Activated T-cell treated with anti-CD3 and anti-CD28 coated beads, Interleukin-2, amount 50 U/mL, for 24 hours (primary cell): ENCODE data around the gene VCL.
A peak's percentile ranks its signal among the peaks of the same experiment; 100 is the strongest.
"Not testable (repeated sequence)": the region's sequence is repeated elsewhere in the genome, so short reads cannot be mapped to it uniquely, and the experiment has no call there.

Source experiments
- DNase-seq: peaks from one replicate; pipeline ENCODE4 v3.0.0-alpha.2; 2020
- H3K27ac Mint-ChIP-seq: 2 replicates; pipeline ENCODE4 v1.8.0; 2020; ENCODE audit warnings: mild to moderate bottlenecking, mixed read lengths
- H3K27me3 Mint-ChIP-seq: 2 replicates; pipeline ENCODE4 v1.8.0; 2020; ENCODE audit warnings: mixed read lengths
- H3K36me3 Mint-ChIP-seq: 2 replicates; pipeline ENCODE4 v1.8.0; 2020; ENCODE audit warnings: low read depth, mixed read lengths
- H3K4me1 Mint-ChIP-seq: 2 replicates; pipeline ENCODE4 v1.8.0; 2020; ENCODE audit warnings: low read depth, mixed read lengths
- H3K4me3 Mint-ChIP-seq: 2 replicates; pipeline ENCODE4 v1.8.0; 2020; ENCODE audit warnings: mild to moderate bottlenecking, moderate library complexity, mixed read lengths
- H3K9me3 Mint-ChIP-seq: 2 replicates; pipeline ENCODE4 v1.8.0; 2020; ENCODE audit warnings: mixed read lengths

Gene VCL

GRCh38 chr10:73983096-73984047, 14.5 kb upstream of the VCL start:
- Mint-ChIP-seq H3K9me3 (no peaks in the 10 kb centered on the region), H3K4me1 (peaks cover 7% of the 10 kb centered on the region), H3K4me3 (no peak overlapping the region), H3K27ac (no peak overlapping the region), H3K27me3 (no peaks in the 10 kb centered on the region), H3K36me3 (no peaks in the 10 kb centered on the region)
- DNase-seq = no peak

GRCh38 chr10:73989594-73990150, 8.2 kb upstream of the VCL start:
- Mint-ChIP-seq H3K27ac (no peak overlapping the region), H3K9me3 (peaks cover 5% of the 10 kb centered on the region), H3K4me1 (peaks cover 36% of the 10 kb centered on the region), H3K4me3 (no peak overlapping the region), H3K27me3 (no peaks in the 10 kb centered on the region), H3K36me3 (no peaks in the 10 kb centered on the region)
- no peak for DNase-seq

GRCh38 chr10:73991203-73991883, 6.6 kb upstream of the VCL start:
- H3K4me3 Mint-ChIP-seq = no peak overlapping the region
- peaks cover 5% of the 10 kb centered on the region for H3K9me3 Mint-ChIP-seq
- no peaks in the 10 kb centered on the region for H3K27me3 Mint-ChIP-seq
- H3K36me3 Mint-ChIP-seq = no peaks in the 10 kb centered on the region
- H3K4me1 Mint-ChIP-seq = peaks cover 38% of the 10 kb centered on the region
- DNase-seq = no peak
- H3K27ac Mint-ChIP-seq = peak overlapping the region; percentile 90

GRCh38 chr10:73991884-73992245, 6.1 kb upstream of the VCL start:
- Mint-ChIP-seq H3K27ac (peak overlapping the region; percentile 90), H3K9me3 (peaks cover 5% of the 10 kb centered on the region), H3K27me3 (no peaks in the 10 kb centered on the region), H3K36me3 (no peaks in the 10 kb centered on the region), H3K4me3 (no peak overlapping the region), H3K4me1 (peaks cover 38% of the 10 kb centered on the region)
- peak; percentile 64 for DNase-seq

GRCh38 chr10:73992899-73993788, 4.8 kb upstream of the VCL start:
- Mint-ChIP-seq H3K36me3 (peaks cover 4% of the 10 kb centered on the region), H3K4me1 (peaks cover 40% of the 10 kb centered on the region), H3K9me3 (peaks cover 5% of the 10 kb centered on the region), H3K27me3 (no peaks in the 10 kb centered on the region), H3K4me3 (no peak overlapping the region), H3K27ac (peak overlapping the region; percentile 63)
- DNase-seq = no peak

GRCh38 chr10:73995035-73995358, 2.9 kb upstream of the VCL start:
- no peak overlapping the region for H3K4me3 Mint-ChIP-seq
- peaks cover 5% of the 10 kb centered on the region for H3K9me3 Mint-ChIP-seq
- no peak for DNase-seq
- peaks cover 48% of the 10 kb centered on the region for H3K4me1 Mint-ChIP-seq
- peaks cover 12% of the 10 kb centered on the region for H3K36me3 Mint-ChIP-seq
- no peaks in the 10 kb centered on the region for H3K27me3 Mint-ChIP-seq
- no peak overlapping the region for H3K27ac Mint-ChIP-seq

- H3K27ac Mint-ChIP-seq = peak overlapping the region; percentile 95
- no peaks in the 10 kb centered on the region for H3K27me3 Mint-ChIP-seq
- H3K4me3 Mint-ChIP-seq = peak overlapping the region; percentile 88
- peaks cover 16% of the 10 kb centered on the region for H3K36me3 Mint-ChIP-seq
- no peak for DNase-seq
- peaks cover 46% of the 10 kb centered on the region for H3K4me1 Mint-ChIP-seq
- no peaks in the 10 kb centered on the region for H3K9me3 Mint-ChIP-seq
These were observed 492 bp upstream of the VCL start for GRCh38 chr10:73997461-73997786.

GRCh38 chr10:73998623-73998928, 660 bp downstream of the VCL start:
- no peaks in the 10 kb centered on the region for H3K27me3 Mint-ChIP-seq
- H3K27ac Mint-ChIP-seq = peak overlapping the region; percentile 89

GRCh38 chr10:73998929-73999691, 1.2 kb downstream of the VCL start:
- Mint-ChIP-seq H3K4me1 (peaks cover 36% of the 10 kb centered on the region), H3K9me3 (no peaks in the 10 kb centered on the region), H3K4me3 (peak overlapping the region; percentile 88), H3K27ac (peak overlapping the region; percentile 89), H3K36me3 (peaks cover 16% of the 10 kb centered on the region), H3K27me3 (no peaks in the 10 kb centered on the region)
- DNase-seq = peak; percentile 39

More at GRCh38 chr10:73998623-73998928, 660 bp downstream of the VCL start:
- Mint-ChIP-seq H3K4me1 (peaks cover 38% of the 10 kb centered on the region), H3K9me3 (no peaks in the 10 kb centered on the region), H3K36me3 (peaks cover 16% of the 10 kb centered on the region), H3K4me3 (peak overlapping the region; percentile 88)
- DNase-seq = no peak

- Mint-ChIP-seq H3K4me3 (peak overlapping the region; percentile 88), H3K4me1 (peaks cover 36% of the 10 kb centered on the region), H3K27me3 (no peaks in the 10 kb centered on the region), H3K9me3 (no peaks in the 10 kb centered on the region), H3K27ac (peak overlapping the region; percentile 89), H3K36me3 (peaks cover 16% of the 10 kb centered on the region)
- DNase-seq = no peak
These were observed 1.8 kb downstream of the VCL start for GRCh38 chr10:73999703-74000102.

- peaks cover 36% of the 10 kb centered on the region for H3K4me1 Mint-ChIP-seq
- not testable (repeated sequence) for H3K9me3 Mint-ChIP-seq, DNase-seq, H3K27me3 Mint-ChIP-seq, H3K27ac Mint-ChIP-seq, H3K4me3 Mint-ChIP-seq
- peaks cover 16% of the 10 kb centered on the region for H3K36me3 Mint-ChIP-seq
These were observed 2.3 kb downstream of the VCL start for GRCh38 chr10:74000244-74000643.

- Mint-ChIP-seq H3K9me3 (no peaks in the 10 kb centered on the region), H3K4me3 (no peak overlapping the region), H3K27ac (no peak overlapping the region), H3K36me3 (peaks cover 16% of the 10 kb centered on the region), H3K4me1 (peaks cover 35% of the 10 kb centered on the region), H3K27me3 (no peaks in the 10 kb centered on the region)
- no peak for DNase-seq
These were observed 3.2 kb downstream of the VCL start for GRCh38 chr10:74000892-74001669.

- Mint-ChIP-seq H3K27ac (no peak overlapping the region), H3K36me3 (peaks cover 4% of the 10 kb centered on the region), H3K27me3 (no peaks in the 10 kb centered on the region), H3K4me1 (peaks cover 34% of the 10 kb centered on the region), H3K9me3 (no peaks in the 10 kb centered on the region), H3K4me3 (no peak overlapping the region)
- DNase-seq = no peak
These were observed 8.4 kb downstream of the VCL start for GRCh38 chr10:74006269-74006668.
